IMR-90 (cell line): Measurements from ENCODE around the gene MELTF. TPM values are rescaled to one million over a fixed set of nuclear protein-coding genes. Genes with fewer than 3 reads are reported as not detected.

Source experiments
- ATAC-seq: fragments of 200-7000 bp; cut with Tn5 transposase; 2 replicates; pipeline ENCODE4 v1.9.1; 2020; ENCODE audit warnings: low read depth, mild to moderate bottlenecking, moderate library complexity
- BruUV-seq: library from RNA; stranded (reverse); fragments of 400-500 nt; replicated peaks from 2 replicates; lab custom pipeline; 2021; lab: Mats Ljungman, UMichigan
- CTCF ChIA-PET: fragments of 300-600 bp; formaldehyde crosslinking; extraction: SDS; loops from one replicate; lab custom pipeline; 2021; ENCODE audit warnings: antibody characterized with exemption; lab: Yijun Ruan, JAX
- POLR2A ChIA-PET: fragments of 300-600 bp; sonication (Branson Sonifier 250); formaldehyde crosslinking; loops from one replicate; lab custom pipeline; 2022; ENCODE audit warnings: antibody characterized with exemption; ENCODE audit not compliant: unreplicated experiment; lab: Charles Lee
- DNase-seq: peaks from one replicate; pipeline ENCODE4 v3.0.0; 2013
- H2AFZ ChIP-seq: replicated peaks from 2 replicates; pipeline ENCODE3; 2013; ENCODE audit warnings: low read length, mild to moderate bottlenecking; ENCODE audit not compliant: poor library complexity
- H2AK5ac ChIP-seq: 2 replicates; pipeline ENCODE4 v1.6.1; 2013; ENCODE audit warnings: low read depth, low read length, inconsistent platforms
- H2AK9ac ChIP-seq: replicated peaks from 2 replicates; pipeline ENCODE3; 2013; ENCODE audit warnings: mild to moderate bottlenecking, low read depth, low read length, moderate library complexity; ENCODE audit not compliant: poor library complexity
- H2BK120ac ChIP-seq: 2 replicates; pipeline ENCODE4 v1.6.1; 2013; ENCODE audit warnings: low read depth, low read length, inconsistent platforms
- H2BK15ac ChIP-seq: 3 replicates; pipeline ENCODE4 v1.6.1; 2013; ENCODE audit warnings: low read depth, low read length, inconsistent platforms
- H2BK20ac ChIP-seq: 2 replicates; pipeline ENCODE4 v1.6.1; 2013; ENCODE audit warnings: low read depth, mild to moderate bottlenecking, inconsistent platforms, low read length, moderate library complexity
- H2BK5ac ChIP-seq: 2 replicates; pipeline ENCODE4 v1.6.1; 2013; ENCODE audit warnings: mild to moderate bottlenecking, low read depth, low read length, inconsistent platforms; ENCODE audit not compliant: poor library complexity, severe bottlenecking
- H3K14ac ChIP-seq: replicated peaks from 2 replicates; pipeline ENCODE4 v1.6.1; 2013; ENCODE audit warnings: low read depth, low read length, inconsistent platforms
- H3K18ac ChIP-seq: 2 replicates; pipeline ENCODE4 v1.6.1; 2013; ENCODE audit warnings: low read depth, low read length, control low read depth
- H3K23ac ChIP-seq: 2 replicates; pipeline ENCODE4 v1.6.1; 2013; ENCODE audit warnings: low read depth, low read length, inconsistent platforms
- H3K27ac ChIP-seq: 2 replicates; pipeline ENCODE4 v1.5.1; 2013; ENCODE audit warnings: mild to moderate bottlenecking, control low read depth, low read length; ENCODE audit not compliant: insufficient read depth
- H3K27me3 ChIP-seq: 2 replicates; pipeline ENCODE4 v1.6.1; 2013; ENCODE audit warnings: low read length; ENCODE audit not compliant: control insufficient read depth, insufficient read depth
- H3K36me3 ChIP-seq: 2 replicates; pipeline ENCODE4 v1.6.1; 2013; ENCODE audit warnings: low read length, mixed read lengths; ENCODE audit not compliant: control insufficient read depth, insufficient read depth
- H3K4ac ChIP-seq: 2 replicates; pipeline ENCODE4 v1.6.1; 2013; ENCODE audit warnings: low read depth, low read length, inconsistent platforms
- H3K4me1 ChIP-seq: 2 replicates; pipeline ENCODE4 v1.6.1; 2013; ENCODE audit warnings: low read length, mixed read lengths; ENCODE audit not compliant: control insufficient read depth, insufficient read depth
- H3K4me2 ChIP-seq: 2 replicates; pipeline ENCODE4 v1.6.1; 2013; ENCODE audit warnings: low read depth, mild to moderate bottlenecking, control low read depth, low read length, moderate library complexity
- H3K4me3 ChIP-seq: 2 replicates; pipeline ENCODE4 v1.5.1; 2013; ENCODE audit warnings: low read depth, mild to moderate bottlenecking, control low read depth, low read length, moderate library complexity; ENCODE audit not compliant: insufficient read depth
- H3K56ac ChIP-seq: 2 replicates; pipeline ENCODE4 v1.6.1; 2013; ENCODE audit warnings: low read length, inconsistent platforms; ENCODE audit not compliant: insufficient read depth; ENCODE audit errors: extremely low read depth
- H3K79me1 ChIP-seq, 2 experiments: 2 replicates each; pipeline ENCODE4 v1.6.1; 2013; ENCODE audit warnings: low read length in 2 of 2, inconsistent platforms in 1 of 2, low read depth in 1 of 2
- H3K9ac ChIP-seq: 2 replicates; pipeline ENCODE4 v1.6.1; 2013; ENCODE audit warnings: low read depth, low read length, control low read depth
- H3K9me1 ChIP-seq: 2 replicates; pipeline ENCODE4 v1.6.1; 2013; ENCODE audit warnings: low read length, inconsistent platforms; ENCODE audit not compliant: insufficient read depth
- H3K9me3 ChIP-seq: 2 replicates; pipeline ENCODE4 v1.6.1; 2013; ENCODE audit warnings: low read length; ENCODE audit not compliant: control insufficient read depth, insufficient read depth
- H4K20me1 ChIP-seq: 2 replicates; pipeline ENCODE4 v1.6.1; 2013; ENCODE audit warnings: low read length, inconsistent platforms; ENCODE audit not compliant: insufficient read depth
- H4K5ac ChIP-seq: 2 replicates; pipeline ENCODE4 v1.6.1; 2013; ENCODE audit warnings: mild to moderate bottlenecking, low read depth, low read length, control low read depth
- H4K8ac ChIP-seq, 2 experiments: 2 replicates each; pipeline ENCODE4 v1.6.1; 2013; ENCODE audit warnings: low read depth in 2 of 2, low read length in 2 of 2, control low read depth in 1 of 2, inconsistent platforms in 1 of 2
- H4K91ac ChIP-seq: 2 replicates; pipeline ENCODE4 v1.6.1; 2013; ENCODE audit warnings: low read depth, low read length, inconsistent platforms; ENCODE audit not compliant: insufficient read depth
- BHLHE40 ChIP-seq: fragments of 150-350 bp; IDR thresholded peaks from 2 replicates; pipeline ENCODE4 v1.6.1; 2016; ENCODE audit warnings: mild to moderate bottlenecking, low read depth, low read length
- CHD1 ChIP-seq: IDR thresholded peaks from 2 replicates; pipeline ENCODE4 v1.6.1; 2012; ENCODE audit warnings: low read depth, low read length, improper control_type of control experiment
- ELK1 ChIP-seq: fragments of 150-350 bp; IDR thresholded peaks from 2 replicates; pipeline ENCODE4 v1.6.1; 2016; ENCODE audit warnings: low read depth, mild to moderate bottlenecking, low read length, moderate library complexity, borderline replicate concordance
- FOS ChIP-seq: fragments of 150-350 bp; IDR thresholded peaks from 2 replicates; pipeline ENCODE4 v1.6.1; 2016; ENCODE audit warnings: low read depth, low read length
- MAFK ChIP-seq: IDR thresholded peaks from 2 replicates; pipeline ENCODE4 v1.6.1; 2012; ENCODE audit warnings: low read depth, low read length, improper control_type of control experiment
- MAZ ChIP-seq: IDR thresholded peaks from 2 replicates; pipeline ENCODE4 v1.6.1; 2012; ENCODE audit warnings: low read depth, mild to moderate bottlenecking, low read length, improper control_type of control experiment, moderate library complexity, borderline replicate concordance
- MXI1 ChIP-seq: IDR thresholded peaks from 2 replicates; pipeline ENCODE4 v1.6.1; 2012; ENCODE audit warnings: low read depth, mild to moderate bottlenecking, low read length, moderate library complexity, borderline replicate concordance
- RAD21 ChIP-seq: IDR thresholded peaks from 2 replicates; pipeline ENCODE4 v1.6.1; 2012; ENCODE audit warnings: low read length, improper control_type of control experiment
- RCOR1 ChIP-seq: IDR thresholded peaks from 2 replicates; pipeline ENCODE4 v1.6.1; 2012; ENCODE audit warnings: mild to moderate bottlenecking, low read length, improper control_type of control experiment; ENCODE audit not compliant: insufficient replicate concordance
- whole genome bisulfite sequencing, 2 experiments: methylation state at CpG; one replicate each; pipeline versions ENCODE4 v1.1.5 to v1.1.7; 2013; ENCODE audit warnings: missing lambda C conversion rate in 2 of 2; ENCODE audit not compliant: insufficient read length in 1 of 2; ENCODE audit errors: extremely low coverage in 2 of 2; 5-methylcytosine and 5-hydroxymethylcytosine counted together
- dilution Hi-C: fragments of 300-500 bp; cut with HindIII; formaldehyde crosslinking; loops from one replicate; pipeline ENCODE4 v1.14.3; 2018; ENCODE audit warnings: low sequenced_read_pairs; ENCODE audit not compliant: unreplicated experiment
- in situ Hi-C: fragments of 300-500 bp; cut with MboI; formaldehyde crosslinking; loops from 3 replicates; pipeline ENCODE4 v1.14.3; 2019; ENCODE audit warnings: low sequenced_read_pairs, inconsistent platforms, mixed read lengths
- intact Hi-C: fragments of 100-400 bp; cut with micrococcal nuclease; formaldehyde crosslinking; loops from 2 replicates; pipeline ENCODE4 v1.10.0; 2022
- polyA plus RNA-seq, 3 experiments: library from polyadenylated mRNA; depleted of rRNA; stranded (reverse); fragments of >200 nt; gene quantifications; 2 replicates each; pipeline ENCODE4 v1.2.3, GENCODE V29; 2012; ENCODE audit warnings: low replicate concordance in 1 of 3
- total RNA-seq: library from RNA; depleted of rRNA; stranded (reverse); fragments of >200 nt; gene quantifications from 2 replicates; pipeline ENCODE4 v1.2.3, GENCODE V29; 2012

The MELTF gene
- total and polyA plus RNA-seq, 2 of the 4 experiments (the other 2 are of a cell fraction) = 0.18 to 0.50 TPM

DNA sequence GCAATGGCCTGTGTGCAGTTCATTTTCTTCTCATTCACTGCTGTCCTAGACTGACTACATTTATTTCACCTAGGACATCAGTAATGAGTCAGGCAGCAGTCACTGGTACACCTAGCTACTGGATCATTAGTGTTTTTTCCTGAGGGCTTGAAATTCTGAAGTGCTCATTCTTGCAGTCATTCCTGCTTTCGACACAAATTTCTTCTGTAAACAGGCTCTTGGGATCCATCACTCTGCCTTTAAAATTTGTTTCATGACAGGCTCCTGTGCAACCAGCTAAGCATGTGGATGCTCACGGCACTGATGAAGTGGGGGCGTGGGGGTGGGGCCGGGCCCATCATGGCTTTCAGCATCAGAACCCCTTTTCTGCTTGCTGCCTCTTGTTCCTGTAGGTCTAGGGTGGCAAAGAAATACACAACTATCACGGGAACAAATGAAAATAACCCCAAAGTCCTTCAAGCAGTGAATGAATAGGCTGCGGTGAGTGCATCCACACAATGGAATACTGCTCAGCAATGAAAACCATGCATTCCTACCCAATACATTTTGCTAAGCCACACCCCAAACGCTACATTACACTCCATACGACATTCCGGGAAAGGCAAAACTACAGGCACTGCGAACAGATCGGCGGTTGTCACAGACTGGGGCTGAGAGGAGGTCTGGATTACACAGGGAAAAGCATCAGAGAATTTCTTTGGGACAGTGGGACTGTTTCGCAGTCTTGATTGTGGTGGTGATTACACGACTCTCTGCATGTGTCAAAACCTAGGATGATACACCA is 9.3 kb upstream of the MELTF start:
- intact Hi-C loops (no loop called here), dilution Hi-C loops (no loop called here), in situ Hi-C loops (no loop called here)
- Histone ChIP-seq H2BK20ac (no peak overlapping the region), H3K9me3 (no peaks in the 10 kb centered on the region), H3K23ac (no peak overlapping the region), H2BK15ac (no peak overlapping the region), H2AK5ac (no peak overlapping the region), H3K4me1 (no peaks in the 10 kb centered on the region), H2AFZ (no peak overlapping the region), H2BK5ac (no peak overlapping the region), H4K91ac (no peak overlapping the region), H3K56ac (no peak overlapping the region), H3K27ac (no peak overlapping the region), H2AK9ac (no peak overlapping the region), H2BK120ac (no peak overlapping the region), H4K20me1 (no peaks in the 10 kb centered on the region), H3K14ac (no peak overlapping the region), H3K18ac (no peak overlapping the region), H3K27me3 (peaks cover 7% of the 10 kb centered on the region), H3K4me3 (no peak overlapping the region), H3K4ac (no peak overlapping the region), H3K4me2 (no peak overlapping the region), H4K8ac (no peak overlapping the region), H3K9ac (no peak overlapping the region), H3K36me3 (peaks cover 4% of the 10 kb centered on the region; the same call in 1 of the 2 replicates), H3K9me1 (no peaks in the 10 kb centered on the region), H3K79me1 (no peaks in the 10 kb centered on the region), H4K5ac (no peak overlapping the region)
- TF ChIP-seq MAFK = no peak
- TF ChIP-seq ELK1 = no peak
- no peak for TF ChIP-seq RCOR1
- TF ChIP-seq BHLHE40 = no peak
- no peak for TF ChIP-seq CHD1
- TF ChIP-seq FOS = no peak
- no peak for TF ChIP-seq MXI1
- TF ChIP-seq MAZ = no peak
- TF ChIP-seq RAD21 = no peak
- 100% methylated on average over 3 of the region's 14 CpGs; no CpG with 5 or more reads in 1 of the 2 experiments for WGBS, 2 experiments
- BruUV-seq = no TSS peak
- ChIA-PET POLR2A (no interaction called here), CTCF (no interaction called here)
- DNase-seq (no peak), ATAC-seq (no peak)
